ENCODE measurements around the gene PRPF40A.

DNA sequence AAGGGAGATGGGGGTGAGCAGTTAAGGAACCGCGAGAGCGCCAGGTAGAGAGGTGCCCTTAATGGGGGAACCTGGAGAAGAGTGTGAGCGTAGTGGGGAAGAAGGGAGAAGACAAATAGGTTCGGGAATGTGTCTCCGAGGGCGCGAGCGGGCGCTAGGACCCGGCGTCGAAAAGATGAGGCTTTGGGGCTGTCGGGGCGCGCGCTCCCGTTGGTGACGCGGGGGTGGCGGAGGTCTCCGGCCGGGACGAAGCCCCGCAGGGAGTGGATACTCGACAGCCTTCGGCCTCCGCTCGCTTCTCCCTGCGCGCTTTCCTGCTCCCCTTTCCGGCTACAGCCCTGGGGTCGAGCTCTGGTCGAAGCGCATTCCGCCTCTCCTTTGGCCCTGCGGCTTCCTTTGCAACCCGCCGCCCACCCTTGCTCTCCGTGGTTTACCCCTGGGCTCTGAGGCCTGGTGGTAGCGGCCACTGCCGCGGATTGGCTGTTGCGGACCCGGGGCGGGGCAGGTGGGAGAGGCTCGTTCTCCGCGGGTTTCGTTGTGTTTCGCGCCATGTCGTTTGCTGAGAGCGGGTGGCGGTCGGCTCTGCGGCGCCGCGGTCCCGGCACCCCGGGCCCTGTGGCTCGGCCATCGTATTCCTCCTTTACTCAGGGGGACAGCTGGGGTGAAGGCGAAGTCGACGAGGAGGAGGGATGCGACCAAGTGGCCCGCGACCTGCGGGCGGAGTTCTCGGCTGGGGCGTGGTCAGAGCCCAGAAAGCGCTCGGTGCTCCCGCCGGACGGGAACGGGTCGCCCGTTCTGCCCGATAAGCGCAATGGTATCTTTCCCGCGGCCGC is 1.0 kb upstream of the PRPF40A start, which contains the start of gene ARL6IP6:
- TF ChIP-seq, protein P1, sequence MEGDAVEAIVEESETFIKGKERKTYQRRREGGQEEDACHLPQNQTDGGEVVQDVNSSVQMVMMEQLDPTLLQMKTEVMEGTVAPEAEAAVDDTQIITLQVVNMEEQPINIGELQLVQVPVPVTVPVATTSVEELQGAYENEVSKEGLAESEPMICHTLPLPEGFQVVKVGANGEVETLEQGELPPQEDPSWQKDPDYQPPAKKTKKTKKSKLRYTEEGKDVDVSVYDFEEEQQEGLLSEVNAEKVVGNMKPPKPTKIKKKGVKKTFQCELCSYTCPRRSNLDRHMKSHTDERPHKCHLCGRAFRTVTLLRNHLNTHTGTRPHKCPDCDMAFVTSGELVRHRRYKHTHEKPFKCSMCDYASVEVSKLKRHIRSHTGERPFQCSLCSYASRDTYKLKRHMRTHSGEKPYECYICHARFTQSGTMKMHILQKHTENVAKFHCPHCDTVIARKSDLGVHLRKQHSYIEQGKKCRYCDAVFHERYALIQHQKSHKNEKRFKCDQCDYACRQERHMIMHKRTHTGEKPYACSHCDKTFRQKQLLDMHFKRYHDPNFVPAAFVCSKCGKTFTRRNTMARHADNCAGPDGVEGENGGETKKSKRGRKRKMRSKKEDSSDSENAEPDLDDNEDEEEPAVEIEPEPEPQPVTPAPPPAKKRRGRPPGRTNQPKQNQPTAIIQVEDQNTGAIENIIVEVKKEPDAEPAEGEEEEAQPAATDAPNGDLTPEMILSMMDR (IDR thresholded peaks at IDR 0.05; ENCODE audit: insufficient read depth, low read length): no peak
- TF ChIP-seq, protein P2, sequence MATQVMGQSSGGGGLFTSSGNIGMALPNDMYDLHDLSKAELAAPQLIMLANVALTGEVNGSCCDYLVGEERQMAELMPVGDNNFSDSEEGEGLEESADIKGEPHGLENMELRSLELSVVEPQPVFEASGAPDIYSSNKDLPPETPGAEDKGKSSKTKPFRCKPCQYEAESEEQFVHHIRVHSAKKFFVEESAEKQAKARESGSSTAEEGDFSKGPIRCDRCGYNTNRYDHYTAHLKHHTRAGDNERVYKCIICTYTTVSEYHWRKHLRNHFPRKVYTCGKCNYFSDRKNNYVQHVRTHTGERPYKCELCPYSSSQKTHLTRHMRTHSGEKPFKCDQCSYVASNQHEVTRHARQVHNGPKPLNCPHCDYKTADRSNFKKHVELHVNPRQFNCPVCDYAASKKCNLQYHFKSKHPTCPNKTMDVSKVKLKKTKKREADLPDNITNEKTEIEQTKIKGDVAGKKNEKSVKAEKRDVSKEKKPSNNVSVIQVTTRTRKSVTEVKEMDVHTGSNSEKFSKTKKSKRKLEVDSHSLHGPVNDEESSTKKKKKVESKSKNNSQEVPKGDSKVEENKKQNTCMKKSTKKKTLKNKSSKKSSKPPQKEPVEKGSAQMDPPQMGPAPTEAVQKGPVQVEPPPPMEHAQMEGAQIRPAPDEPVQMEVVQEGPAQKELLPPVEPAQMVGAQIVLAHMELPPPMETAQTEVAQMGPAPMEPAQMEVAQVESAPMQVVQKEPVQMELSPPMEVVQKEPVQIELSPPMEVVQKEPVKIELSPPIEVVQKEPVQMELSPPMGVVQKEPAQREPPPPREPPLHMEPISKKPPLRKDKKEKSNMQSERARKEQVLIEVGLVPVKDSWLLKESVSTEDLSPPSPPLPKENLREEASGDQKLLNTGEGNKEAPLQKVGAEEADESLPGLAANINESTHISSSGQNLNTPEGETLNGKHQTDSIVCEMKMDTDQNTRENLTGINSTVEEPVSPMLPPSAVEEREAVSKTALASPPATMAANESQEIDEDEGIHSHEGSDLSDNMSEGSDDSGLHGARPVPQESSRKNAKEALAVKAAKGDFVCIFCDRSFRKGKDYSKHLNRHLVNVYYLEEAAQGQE (IDR thresholded peaks at IDR 0.05; ENCODE audit: insufficient replicate concordance, low read depth): peak; percentile 56
